HL-60/S4 treated with phorbol 12-myristate 13-acetate at 8.2 ng/mL for 4 days and 3 days (cell line): ENCODE data around the gene VASN.

Experiments used
- in situ Hi-C: fragments of 300-500 bp; cut with MboI; formaldehyde crosslinking; loops from 2 replicates; pipeline ENCODE4 v1.15.0; 2022; ENCODE audit warnings: low sequenced_read_pairs

VASN gene

GRCh38 chr16:4401094-4401501 is 29.4 kb downstream of the VASN start:
- in situ Hi-C loops: no loop called here

- in situ Hi-C loops: no loop called here
Observed at GRCh38 chr16:4401510-4401909, 29.9 kb downstream of the VASN start.

- in situ Hi-C loops: no loop called here
Observed at GRCh38 chr16:4402439-4403132, 30.9 kb downstream of the VASN start.

GRCh38 chr16:4403133-4403949 is 31.7 kb downstream of the VASN start:
- in situ Hi-C loops: no loop called here

- in situ Hi-C loops: no loop called here
Observed at GRCh38 chr16:4404247-4404966, 32.8 kb downstream of the VASN start.

- in situ Hi-C loops: no loop called here
Observed at GRCh38 chr16:4404967-4405696, 33.5 kb downstream of the VASN start.

GRCh38 chr16:4407543-4408322 is 36.1 kb downstream of the VASN start:
- in situ Hi-C loops: no loop called here

- in situ Hi-C loops: no loop called here
Observed at GRCh38 chr16:4408323-4408690, 36.7 kb downstream of the VASN start.

GRCh38 chr16:4409081-4409932 is 37.7 kb downstream of the VASN start:
- in situ Hi-C loops: no loop called here

GRCh38 chr16:4410335-4411075 is 38.9 kb downstream of the VASN start:
- in situ Hi-C loops: no loop called here

GRCh38 chr16:4411684-4412083 is 40.0 kb downstream of the VASN start:
- in situ Hi-C loops: no loop called here

- in situ Hi-C loops: no loop called here
Observed at GRCh38 chr16:4412159-4412558, 40.5 kb downstream of the VASN start.

GRCh38 chr16:4412854-4413253 is 41.2 kb downstream of the VASN start:
- in situ Hi-C loops: no loop called here

GRCh38 chr16:4414187-4414917 is 42.7 kb downstream of the VASN start:
- in situ Hi-C loops: no loop called here

- in situ Hi-C loops: no loop called here
Observed at GRCh38 chr16:4415538-4416199, 44.0 kb downstream of the VASN start.

GRCh38 chr16:4416200-4417032 is 44.8 kb downstream of the VASN start, which contains the start of gene CORO7:
Gene CORO7 (minus strand): TSS chr16:4416596. CDS start chr16:4416518, 78 bp downstream.
- in situ Hi-C loops: no loop called here
